ENCODE data around the gene CMIP. TPM values are rescaled to one million over a fixed set of nuclear protein-coding genes. Genes with fewer than 3 reads are reported as not detected.

The CMIP gene
- total RNA-seq, 1 experiment from 2014 or later, result 63.7 TPM

DNA sequence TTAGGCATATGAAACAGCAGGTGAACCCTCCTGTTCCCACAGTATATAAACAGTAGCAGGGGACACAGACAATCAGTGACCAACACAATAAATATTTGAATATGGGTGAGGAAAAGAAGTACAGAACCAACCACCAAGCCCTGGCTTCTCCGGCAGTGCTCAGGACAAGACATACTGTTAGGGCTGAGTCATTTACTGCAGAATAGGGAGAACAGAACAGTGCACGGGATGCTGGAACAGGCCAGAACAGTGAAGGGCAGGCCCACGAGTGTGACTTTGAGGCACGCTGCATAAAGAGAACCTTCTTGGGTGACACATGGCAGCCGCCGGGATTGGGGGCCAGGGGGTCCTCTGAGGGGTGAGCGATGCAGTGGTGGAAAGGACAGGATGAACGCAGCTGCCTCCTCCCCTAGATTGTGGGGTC is 160.4 kb downstream of the CMIP start:
- ATAC-seq (no peak), DNase-seq (ENCODE audit: low spot score) (no peak)
- peaks cover 8% of the 10 kb centered on the region; the same call in 1 of the 2 replicates for H3K4me1 Mint-ChIP-seq

More for the DNA sequence above, 160.4 kb downstream of the CMIP start:
- Mint-ChIP-seq H3K27ac (peak overlapping the region; percentile 48; the same call in 1 of the 2 replicates), H3K36me3 (peaks cover 16% of the 10 kb centered on the region), H3K4me3 (no peak overlapping the region), H3K9me3 (no peaks in the 10 kb centered on the region), H3K27me3 (ENCODE audit: low read depth) (no peaks in the 10 kb centered on the region)
- ChIA-PET POLR2A (interaction anchor here (0.7 kb wide), 1 partner anchor 201 kb away, joined by 7 read pairs; no protein-coding TSS in a partner anchor), CTCF (no interaction called here)
- TF ChIP-seq, protein P1, sequence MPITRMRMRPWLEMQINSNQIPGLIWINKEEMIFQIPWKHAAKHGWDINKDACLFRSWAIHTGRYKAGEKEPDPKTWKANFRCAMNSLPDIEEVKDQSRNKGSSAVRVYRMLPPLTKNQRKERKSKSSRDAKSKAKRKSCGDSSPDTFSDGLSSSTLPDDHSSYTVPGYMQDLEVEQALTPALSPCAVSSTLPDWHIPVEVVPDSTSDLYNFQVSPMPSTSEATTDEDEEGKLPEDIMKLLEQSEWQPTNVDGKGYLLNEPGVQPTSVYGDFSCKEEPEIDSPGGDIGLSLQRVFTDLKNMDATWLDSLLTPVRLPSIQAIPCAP (CRISPR knock-in tag; IDR thresholded peaks at IDR 0.05), result no peak
- TF ChIP-seq IRF2 (CRISPR knock-in tag; IDR thresholded peaks at IDR 0.05; ENCODE audit: borderline replicate concordance, low read depth) (no peak), ZNF138 (CRISPR knock-in tag; conservative IDR thresholded peaks at IDR 0.05) (no peak), E2F4 (CRISPR knock-in tag; IDR thresholded peaks at IDR 0.05; ENCODE audit: borderline replicate concordance, low read depth) (no peak), NFE2L1 (CRISPR knock-in tag; IDR thresholded peaks at IDR 0.05) (no peak), FOXP1 (CRISPR knock-in tag; IDR thresholded peaks at IDR 0.05; ENCODE audit: borderline replicate concordance) (no peak), ZNF121 (CRISPR knock-in tag; IDR thresholded peaks at IDR 0.05) (no peak), CREB1 (CRISPR knock-in tag; IDR thresholded peaks at IDR 0.05) (no peak), NFYB (CRISPR knock-in tag; conservative IDR thresholded peaks at IDR 0.05; ENCODE audit: low read depth) (no peak), ATF6 (CRISPR knock-in tag; IDR thresholded peaks at IDR 0.05) (no peak), ZNF425 (CRISPR knock-in tag; conservative IDR thresholded peaks at IDR 0.05) (no peak), NFATC4 (CRISPR knock-in tag; IDR thresholded peaks at IDR 0.05) (no peak), RELA (CRISPR knock-in tag; IDR thresholded peaks at IDR 0.05; ENCODE audit: borderline replicate concordance) (no peak), FOXK1 (CRISPR knock-in tag; IDR thresholded peaks at IDR 0.05) (no peak), ETV6 (CRISPR knock-in tag; IDR thresholded peaks at IDR 0.05) (no peak), ZBTB21 (CRISPR knock-in tag; IDR thresholded peaks at IDR 0.05; ENCODE audit: borderline replicate concordance) (no peak)
- TF ChIP-seq, protein P2, sequence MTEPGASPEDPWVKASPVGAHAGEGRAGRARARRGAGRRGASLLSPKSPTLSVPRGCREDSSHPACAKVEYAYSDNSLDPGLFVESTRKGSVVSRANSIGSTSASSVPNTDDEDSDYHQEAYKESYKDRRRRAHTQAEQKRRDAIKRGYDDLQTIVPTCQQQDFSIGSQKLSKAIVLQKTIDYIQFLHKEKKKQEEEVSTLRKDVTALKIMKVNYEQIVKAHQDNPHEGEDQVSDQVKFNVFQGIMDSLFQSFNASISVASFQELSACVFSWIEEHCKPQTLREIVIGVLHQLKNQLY (CRISPR knock-in tag; IDR thresholded peaks at IDR 0.05), result no peak
- TF ChIP-seq, protein P3, sequence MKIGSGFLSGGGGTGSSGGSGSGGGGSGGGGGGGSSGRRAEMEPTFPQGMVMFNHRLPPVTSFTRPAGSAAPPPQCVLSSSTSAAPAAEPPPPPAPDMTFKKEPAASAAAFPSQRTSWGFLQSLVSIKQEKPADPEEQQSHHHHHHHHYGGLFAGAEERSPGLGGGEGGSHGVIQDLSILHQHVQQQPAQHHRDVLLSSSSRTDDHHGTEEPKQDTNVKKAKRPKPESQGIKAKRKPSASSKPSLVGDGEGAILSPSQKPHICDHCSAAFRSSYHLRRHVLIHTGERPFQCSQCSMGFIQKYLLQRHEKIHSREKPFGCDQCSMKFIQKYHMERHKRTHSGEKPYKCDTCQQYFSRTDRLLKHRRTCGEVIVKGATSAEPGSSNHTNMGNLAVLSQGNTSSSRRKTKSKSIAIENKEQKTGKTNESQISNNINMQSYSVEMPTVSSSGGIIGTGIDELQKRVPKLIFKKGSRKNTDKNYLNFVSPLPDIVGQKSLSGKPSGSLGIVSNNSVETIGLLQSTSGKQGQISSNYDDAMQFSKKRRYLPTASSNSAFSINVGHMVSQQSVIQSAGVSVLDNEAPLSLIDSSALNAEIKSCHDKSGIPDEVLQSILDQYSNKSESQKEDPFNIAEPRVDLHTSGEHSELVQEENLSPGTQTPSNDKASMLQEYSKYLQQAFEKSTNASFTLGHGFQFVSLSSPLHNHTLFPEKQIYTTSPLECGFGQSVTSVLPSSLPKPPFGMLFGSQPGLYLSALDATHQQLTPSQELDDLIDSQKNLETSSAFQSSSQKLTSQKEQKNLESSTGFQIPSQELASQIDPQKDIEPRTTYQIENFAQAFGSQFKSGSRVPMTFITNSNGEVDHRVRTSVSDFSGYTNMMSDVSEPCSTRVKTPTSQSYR (CRISPR knock-in tag; IDR thresholded peaks at IDR 0.05), result no peak
- TF ChIP-seq, protein P4, sequence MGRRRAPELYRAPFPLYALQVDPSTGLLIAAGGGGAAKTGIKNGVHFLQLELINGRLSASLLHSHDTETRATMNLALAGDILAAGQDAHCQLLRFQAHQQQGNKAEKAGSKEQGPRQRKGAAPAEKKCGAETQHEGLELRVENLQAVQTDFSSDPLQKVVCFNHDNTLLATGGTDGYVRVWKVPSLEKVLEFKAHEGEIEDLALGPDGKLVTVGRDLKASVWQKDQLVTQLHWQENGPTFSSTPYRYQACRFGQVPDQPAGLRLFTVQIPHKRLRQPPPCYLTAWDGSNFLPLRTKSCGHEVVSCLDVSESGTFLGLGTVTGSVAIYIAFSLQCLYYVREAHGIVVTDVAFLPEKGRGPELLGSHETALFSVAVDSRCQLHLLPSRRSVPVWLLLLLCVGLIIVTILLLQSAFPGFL (CRISPR knock-in tag; IDR thresholded peaks at IDR 0.05; ENCODE audit: borderline replicate concordance), result no peak

Measured in WTC11 (cell line).